Muscle of back (tissue), 10 donors: ENCODE measurements around the gene PTPRS. TPM values are rescaled to one million over a fixed set of nuclear protein-coding genes. Genes with fewer than 3 reads are reported as not detected.

Source experiments
- polyA plus RNA-seq, 10 donors: library from polyadenylated mRNA; unstranded; fragments of 120-200 nt; gene quantifications; one replicate each; pipeline ENCODE4 v1.2.1, GENCODE V29; 2013; ENCODE audit not compliant: insufficient read length in 10 of 10

PTPRS gene
- polyA plus RNA-seq, 10 donors: 29.5 to 51.1 (median 37.1) TPM

Other genes starting within 250 kb of the PTPRS start
- gene ZNRF4, start 114.6 kb upstream of the PTPRS start, polyA plus RNA-seq: not detected
- gene TINCR, start 227.1 kb upstream of the PTPRS start, polyA plus RNA-seq: 1 to 10 TPM in 2 of 10 donors, under 1 TPM in 8; 0.15 to 4.2 (median 0.44) TPM